Hepatocyte (in vitro differentiated cells): ENCODE data around the gene OR2H2. TPM values are rescaled to one million over a fixed set of nuclear protein-coding genes. Genes with fewer than 3 reads are reported as not detected.

ENCODE experiments used
- DNase-seq: peaks from one replicate; pipeline ENCODE4 v3.0.0-alpha.2; 2016; ENCODE audit warnings: low spot score
- H2AFZ ChIP-seq: fragments of 200-600 bp; sonication (generic); 2 replicates; pipeline ENCODE4 v1.6.0; 2016; ENCODE audit warnings: antibody characterized with exemption, mild to moderate bottlenecking
- H3K27ac ChIP-seq: fragments of 200-600 bp; sonication (generic); 2 replicates; pipeline ENCODE4 v1.5.1; 2016; ENCODE audit warnings: mild to moderate bottlenecking
- H3K27me3 ChIP-seq: fragments of 200-600 bp; sonication (generic); 2 replicates; pipeline ENCODE4 v1.6.1; 2016
- H3K36me3 ChIP-seq: fragments of 200-600 bp; sonication (generic); replicated peaks from 2 replicates; pipeline ENCODE4 v1.5.1; 2016; ENCODE audit warnings: low read depth; ENCODE audit not compliant: insufficient read depth
- H3K4me1 ChIP-seq: fragments of 200-600 bp; sonication (generic); 2 replicates; pipeline ENCODE4 v1.5.1; 2016; ENCODE audit warnings: mild to moderate bottlenecking, moderate library complexity; ENCODE audit not compliant: insufficient read depth
- H3K4me2 ChIP-seq: fragments of 200-600 bp; sonication (generic); 2 replicates; pipeline ENCODE4 v1.6.0; 2016
- H3K4me3 ChIP-seq: fragments of 200-600 bp; sonication (generic); 2 replicates; pipeline ENCODE4 v1.5.1; 2016; ENCODE audit warnings: mild to moderate bottlenecking
- H3K79me2 ChIP-seq: fragments of 200-600 bp; sonication (generic); 2 replicates; pipeline ENCODE4 v1.6.0; 2017; ENCODE audit warnings: mild to moderate bottlenecking
- H3K9me2 ChIP-seq: fragments of 200-600 bp; sonication (generic); replicated peaks from 2 replicates; pipeline ENCODE4 v1.6.0; 2017; ENCODE audit warnings: mild to moderate bottlenecking; ENCODE audit not compliant: insufficient read depth
- H3K9me3 ChIP-seq: fragments of 200-600 bp; sonication (generic); 2 replicates; pipeline ENCODE4 v1.5.1; 2016; ENCODE audit warnings: low read depth, mild to moderate bottlenecking
- H4K20me1 ChIP-seq: fragments of 200-600 bp; sonication (generic); 2 replicates; pipeline ENCODE4 v1.6.0; 2016; ENCODE audit warnings: mild to moderate bottlenecking; ENCODE audit not compliant: insufficient read depth, poor library complexity, severe bottlenecking
- CTCF ChIP-seq: fragments of 200-600 bp; sonication (generic); IDR thresholded peaks from 2 replicates; pipeline ENCODE4 v1.5.1; 2016; ENCODE audit warnings: antibody characterized with exemption, mild to moderate bottlenecking; ENCODE audit not compliant: poor library complexity
- EZH2 ChIP-seq: fragments of 200-600 bp; sonication (generic); IDR thresholded peaks from 2 replicates; pipeline ENCODE4 v1.6.1; 2016; ENCODE audit warnings: antibody characterized with exemption, mild to moderate bottlenecking, borderline replicate concordance
- EZH2phosphoT487 ChIP-seq: fragments of 200-600 bp; sonication (generic); IDR thresholded peaks from one replicate; pipeline ENCODE4 v1.6.1; 2018; ENCODE audit warnings: antibody characterized with exemption, mild to moderate bottlenecking, low read depth, moderate library complexity; ENCODE audit not compliant: unreplicated experiment, severe bottlenecking
- WGBS: methylation state at CpG from one replicate; pipeline ENCODE4 v1.1.6; 2016; ENCODE audit warnings: low lambda C conversion rate; ENCODE audit errors: missing lambda C conversion rate; 5-methylcytosine and 5-hydroxymethylcytosine counted together
- polyA plus RNA-seq: library from polyadenylated mRNA; unstranded; fragments of >200 nt; fragmentation: Nextera tagmentation; extraction: Ambion mirVana; gene quantifications from 2 replicates; pipeline ENCODE4 v1.2.1, GENCODE V29; 2016
- total RNA-seq: library from RNA; depleted of rRNA; stranded (reverse); fragments of >200 nt; gene quantifications from 2 replicates; pipeline ENCODE4 v1.2.3, GENCODE V29; 2014

OR2H2 gene
- total and polyA plus RNA-seq, 2 experiments from 2014 or later = not detected

GRCh38 chr6:29557320-29557719 is 27.6 kb upstream of the OR2H2 start:
- Histone ChIP-seq H3K9me3 (no peaks in the 10 kb centered on the region), H3K4me1 (peaks cover 3% of the 10 kb centered on the region), H3K9me2 (no peaks in the 10 kb centered on the region), H4K20me1 (no peaks in the 10 kb centered on the region), H3K27me3 (peaks cover 46% of the 10 kb centered on the region), H2AFZ (no peak overlapping the region), H3K36me3 (no peaks in the 10 kb centered on the region), H3K79me2 (no peaks in the 10 kb centered on the region), H3K4me3 (no peak overlapping the region), H3K27ac (no peak overlapping the region), H3K4me2 (no peak overlapping the region)
- DNase-seq = no peak
- TF ChIP-seq EZH2 = no peak
- TF ChIP-seq EZH2phosphoT487 = no peak
- no peak for TF ChIP-seq CTCF

GRCh38 chr6:29558439-29559079 is 26.4 kb upstream of the OR2H2 start:
- Histone ChIP-seq H3K79me2 (no peaks in the 10 kb centered on the region), H3K4me1 (peaks cover 3% of the 10 kb centered on the region), H3K27ac (no peak overlapping the region), H3K36me3 (no peaks in the 10 kb centered on the region), H3K4me2 (peak overlapping the region; percentile 57), H3K27me3 (peaks cover 37% of the 10 kb centered on the region), H4K20me1 (no peaks in the 10 kb centered on the region), H3K9me2 (no peaks in the 10 kb centered on the region), H2AFZ (no peak overlapping the region), H3K9me3 (no peaks in the 10 kb centered on the region), H3K4me3 (no peak overlapping the region)
- 94% methylated on average over 22 of the region's 22 CpGs for WGBS
- DNase-seq = no peak
- TF ChIP-seq EZH2phosphoT487 = no peak
- TF ChIP-seq EZH2 = no peak
- TF ChIP-seq CTCF = no peak

- Histone ChIP-seq H3K4me3 (no peak within 1 kb of the TSS), H3K4me1 (no peaks in the 10 kb centered on the region), H3K9me2 (no peaks in the 10 kb centered on the region), H4K20me1 (no peaks in the 10 kb centered on the region), H2AFZ (no peak within 1 kb of the TSS), H3K36me3 (no peaks in the 10 kb centered on the region), H3K4me2 (peak within 1 kb of the TSS; percentile 57), H3K27ac (peak within 1 kb of the TSS; percentile 27), H3K79me2 (no peaks in the 10 kb centered on the region), H3K27me3 (peaks cover 26% of the 10 kb centered on the region), H3K9me3 (no peaks in the 10 kb centered on the region)
- 79% methylated on average over 6 of the region's 6 CpGs for WGBS
- no peak for TF ChIP-seq EZH2phosphoT487
- no peak for TF ChIP-seq EZH2
- TF ChIP-seq CTCF = no peak
- DNase-seq = peak; percentile 38
These were observed 25.2 kb upstream of the OR2H2 start, which contains the start of gene UBD for GRCh38 chr6:29559524-29560287. Gene UBD (minus strand): TSS chr6:29559732. CDS start chr6:29559701, 31 bp downstream.
